K562 (cell line): Measurements from ENCODE around the gene HMGCL. TPM values are rescaled to one million over a fixed set of nuclear protein-coding genes. Genes with fewer than 3 reads are reported as not detected.

Experiments used
- CBX5 ChIP-seq: IDR thresholded peaks from 2 replicates; pipeline ENCODE4 v1.6.1; 2014; ENCODE audit warnings: low read depth, borderline replicate concordance
- CHD1 ChIP-seq: fragments of 200-600 bp; sonication (generic); IDR thresholded peaks from one replicate; pipeline ENCODE4 v1.6.1; 2012; ENCODE audit warnings: mild to moderate bottlenecking, moderate library complexity, low read length, inconsistent platforms
- DPF2 ChIP-seq: fragments of 450-650 bp; IDR thresholded peaks from 2 replicates; pipeline ENCODE4 v1.6.1; 2016
- E2F6 ChIP-seq, 2 experiments: IDR thresholded peaks; 2 replicates each; pipeline ENCODE4 v1.6.1; 2011; ENCODE audit warnings: borderline replicate concordance in 1 of 2, control low read depth in 1 of 2, low read depth in 1 of 2, low read length in 1 of 2, mild to moderate bottlenecking in 1 of 2, mixed read lengths in 1 of 2, moderate library complexity in 1 of 2; ENCODE audit not compliant: insufficient read depth in 1 of 2, insufficient read length in 1 of 2, poor library complexity in 1 of 2, severe bottlenecking in 1 of 2; ENCODE audit errors: extremely low read depth in 1 of 2
- FOXK1 ChIP-seq: sonication (generic); formaldehyde crosslinking; IDR thresholded peaks from 2 replicates; pipeline ENCODE4 v1.8.0; 2022; ENCODE audit warnings: missing genetic modification reagents, mild to moderate bottlenecking, borderline replicate concordance
- HCFC1 ChIP-seq: IDR thresholded peaks from 2 replicates; pipeline ENCODE4 v1.6.1; 2012; ENCODE audit warnings: low read depth, low read length, improper control_type of control experiment
- HSF4 ChIP-seq: fragments of 250-450 bp; sonication (Bioruptor Pico); IDR thresholded peaks from 2 replicates; pipeline ENCODE4 v2.1.2; 2022; ENCODE audit warnings: mild to moderate bottlenecking, moderate library complexity, borderline replicate concordance
- KAT8 ChIP-seq: fragments of 450-650 bp; IDR thresholded peaks from 2 replicates; pipeline ENCODE4 v1.6.1; 2016; ENCODE audit warnings: low read depth, mild to moderate bottlenecking
- NFE2 ChIP-seq: IDR thresholded peaks from 2 replicates; pipeline ENCODE4 v1.6.1; 2014; ENCODE audit warnings: antibody characterized with exemption, low read depth
- POLR2G ChIP-seq: fragments of 200-400 bp; formaldehyde crosslinking; IDR thresholded peaks from 2 replicates; pipeline ENCODE4 v1.6.1; 2017; ENCODE audit warnings: low read depth, mild to moderate bottlenecking, antibody characterized with exemption, low read length, moderate library complexity
- PRMT5 ChIP-seq: sonication (generic); formaldehyde crosslinking; IDR thresholded peaks from 2 replicates; pipeline ENCODE4 v1.5.0; 2020; ENCODE audit warnings: missing genetic modification reagents
- REST ChIP-seq, 2 experiments: fragments of 450-650 bp; formaldehyde crosslinking in 1 of 2; IDR thresholded peaks; 2 replicates each; pipeline versions ENCODE4 v1.4.0 to v1.6.1; 2014 to 2020; ENCODE audit warnings: mild to moderate bottlenecking in 2 of 2, borderline replicate concordance in 1 of 2, low read depth in 1 of 2
- RFX5 ChIP-seq: IDR thresholded peaks from 2 replicates; pipeline ENCODE4 v1.6.1; 2011; ENCODE audit warnings: low read depth, mild to moderate bottlenecking, improper control_type of control experiment, low read length
- TAF7 ChIP-seq: fragments of 450-650 bp; IDR thresholded peaks from 2 replicates; pipeline ENCODE4 v1.6.1; 2016; ENCODE audit warnings: missing genetic modification characterization, missing compliant biosample characterization
- TFE3 ChIP-seq: fragments of 450-650 bp; formaldehyde crosslinking; IDR thresholded peaks from 2 replicates; pipeline ENCODE4 v1.4.0; 2020; ENCODE audit warnings: mild to moderate bottlenecking, mixed read lengths
- TGIF2 ChIP-seq: sonication (generic); formaldehyde crosslinking; IDR thresholded peaks from 2 replicates; pipeline ENCODE4 v1.8.1; 2022; ENCODE audit warnings: mild to moderate bottlenecking, missing genetic modification reagents, moderate library complexity
- ZEB2 ChIP-seq: fragments of 450-650 bp; IDR thresholded peaks from 2 replicates; pipeline ENCODE4 v1.6.1; 2016
- ZNF668 ChIP-seq: fragments of 250-450 bp; sonication (Bioruptor Pico); IDR thresholded peaks from 2 replicates; pipeline ENCODE4 v1.8.0; 2022; ENCODE audit warnings: mild to moderate bottlenecking, inconsistent platforms
- polyA plus RNA-seq, 8 experiments: library from polyadenylated mRNA; depleted of rRNA in 4 of 8; stranded (reverse) in 5 of 8; unstranded in 3 of 8; fragments of >200 nt; fragmentation: Nextera tagmentation in 2 of 8; fragmentation: Illumina TruSeq in 1 of 8; extraction: Ambion mirVana in 2 of 8; extraction: Trizol in 1 of 8; gene quantifications; 2 replicates each; pipeline versions ENCODE4 v1.2.1 to v1.2.3, GENCODE V29; 2011 to 2014; ENCODE audit warnings: inconsistent platforms in 1 of 8, missing spikeins in 1 of 8
- total RNA-seq, 7 experiments: library from RNA; depleted of rRNA in 6 of 7; stranded (reverse); fragments of >200 nt in 6 of 7; fragmentation: Illumina TruSeq in 2 of 7; extraction: Trizol in 2 of 7; gene quantifications; 2 replicates each; pipeline versions ENCODE4 v1.2.1 to v1.2.3, GENCODE V29; 2011 to 2021; ENCODE audit warnings: low replicate concordance in 1 of 7

The HMGCL gene
- total and polyA plus RNA-seq, 9 of the 15 experiments (the other 6 are each of a cell fraction or from before 2014, with no cell fraction given): 18.0 to 82.2 (median 24.2) TPM

- TF ChIP-seq DPF2 (no peak; the same call in 1 of the 2 replicates), PRMT5 (CRISPR knock-in tag) (no peak), CHD1 (peak; percentile 78), POLR2G (peak; percentile 98), E2F6 (IDR thresholded peaks at IDR 0.05; ENCODE audit: borderline replicate concordance in 1 of 2, extremely low read depth in 1 of 2, insufficient read depth in 1 of 2, insufficient read length in 1 of 2, low read depth in 1 of 2, low read length in 1 of 2, poor library complexity in 1 of 2, severe bottlenecking in 1 of 2) (peak; percentile 23 to 55), ZNF668 (CRISPR knock-in tag) (no peak), HCFC1 (peak; percentile 77), CBX5 (no peak), HSF4 (CRISPR knock-in tag) (no peak), RFX5 (no peak), ZEB2 (no peak), TAF7 (tag) (peak; percentile 96), FOXK1 (CRISPR knock-in tag) (no peak), TFE3 (CRISPR knock-in tag) (peak; percentile 61), NFE2 (peak; percentile 16; the same call in 1 of the 2 replicates), TGIF2 (CRISPR knock-in tag) (no peak), KAT8 (peak; percentile 51; the same call in 1 of the 2 replicates), REST (IDR thresholded peaks at IDR 0.05; ENCODE audit: borderline replicate concordance) (no peak), REST (CRISPR knock-in tag; IDR thresholded peaks at IDR 0.05; ENCODE audit: low read depth) (peak; percentile 62)
These were observed at the start of gene HMGCL (continued) for GRCh38 chr1:23825076-23825761.
